ENCODE measurements around the gene APP. TPM values are rescaled to one million over a fixed set of nuclear protein-coding genes. Genes with fewer than 3 reads are reported as not detected.

The APP gene
- total RNA-seq, 1 donor: 373 TPM

DNA sequence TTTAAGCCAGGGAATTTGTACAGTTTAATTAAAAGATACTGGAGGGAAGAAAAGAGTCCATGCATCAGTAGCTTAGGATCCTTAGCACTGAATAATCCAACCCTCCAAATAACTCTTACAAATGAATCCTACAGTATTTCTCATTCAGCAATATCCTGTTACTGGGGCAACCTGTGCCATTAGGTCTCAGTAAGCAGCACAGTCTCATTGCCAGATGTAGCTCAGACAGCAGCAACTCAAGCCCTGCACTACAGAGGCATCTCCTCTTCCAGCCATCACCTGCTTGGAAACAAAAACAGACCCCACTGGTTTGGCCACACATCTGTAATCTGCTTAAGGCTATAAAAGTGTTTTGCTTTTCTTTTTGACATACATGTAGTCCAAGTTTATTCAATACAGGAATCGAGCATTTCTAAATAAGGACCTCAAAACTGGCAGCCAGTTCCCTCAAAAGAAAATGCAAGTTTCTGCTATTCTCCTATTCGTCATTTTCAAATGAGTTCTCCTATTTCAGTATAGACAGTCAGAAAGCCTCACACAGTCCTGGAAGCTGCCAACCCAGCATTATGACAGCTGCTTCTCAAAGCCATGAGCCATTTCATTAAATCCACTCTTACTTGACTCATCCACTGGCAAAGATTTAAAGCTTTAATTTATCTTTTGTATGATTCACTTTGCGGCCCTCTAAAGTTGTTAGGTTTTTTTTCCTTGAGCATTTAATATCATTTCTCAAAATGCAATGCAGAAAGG, 129.0 kb downstream of the APP start:
- H3K9me3 ChIP-seq (ENCODE audit: low read depth, low read length): no peaks in the 10 kb centered on the region
- H3K27ac ChIP-seq (ENCODE audit: low read depth, low read length): peak overlapping the region; percentile 73
- H3K79me2 ChIP-seq (ENCODE audit: insufficient read depth, low read length): peaks cover 33% of the 10 kb centered on the region
- H4K20me1 ChIP-seq (ENCODE audit: insufficient read depth, low read length): peaks cover 9% of the 10 kb centered on the region
- H3K27me3 ChIP-seq (ENCODE audit: insufficient read depth, low read length): no peaks in the 10 kb centered on the region
- H2AFZ ChIP-seq (ENCODE audit: low read length): no peak overlapping the region
- H3K4me3 ChIP-seq (ENCODE audit: insufficient read depth, low read length): peak overlapping the region; percentile 36
- TF ChIP-seq, protein P1, sequence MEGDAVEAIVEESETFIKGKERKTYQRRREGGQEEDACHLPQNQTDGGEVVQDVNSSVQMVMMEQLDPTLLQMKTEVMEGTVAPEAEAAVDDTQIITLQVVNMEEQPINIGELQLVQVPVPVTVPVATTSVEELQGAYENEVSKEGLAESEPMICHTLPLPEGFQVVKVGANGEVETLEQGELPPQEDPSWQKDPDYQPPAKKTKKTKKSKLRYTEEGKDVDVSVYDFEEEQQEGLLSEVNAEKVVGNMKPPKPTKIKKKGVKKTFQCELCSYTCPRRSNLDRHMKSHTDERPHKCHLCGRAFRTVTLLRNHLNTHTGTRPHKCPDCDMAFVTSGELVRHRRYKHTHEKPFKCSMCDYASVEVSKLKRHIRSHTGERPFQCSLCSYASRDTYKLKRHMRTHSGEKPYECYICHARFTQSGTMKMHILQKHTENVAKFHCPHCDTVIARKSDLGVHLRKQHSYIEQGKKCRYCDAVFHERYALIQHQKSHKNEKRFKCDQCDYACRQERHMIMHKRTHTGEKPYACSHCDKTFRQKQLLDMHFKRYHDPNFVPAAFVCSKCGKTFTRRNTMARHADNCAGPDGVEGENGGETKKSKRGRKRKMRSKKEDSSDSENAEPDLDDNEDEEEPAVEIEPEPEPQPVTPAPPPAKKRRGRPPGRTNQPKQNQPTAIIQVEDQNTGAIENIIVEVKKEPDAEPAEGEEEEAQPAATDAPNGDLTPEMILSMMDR (IDR thresholded peaks at IDR 0.05; ENCODE audit: extremely low read depth, low read depth, low read length): no peak
- H3K4me1 ChIP-seq (ENCODE audit: insufficient read depth, low read length): peaks cover 13% of the 10 kb centered on the region
- peak; percentile 70 for DNase-seq (ENCODE audit: insufficient read length, low spot score, missing footprints)
- peak overlapping the region; percentile 78 for H3K4me2 ChIP-seq (ENCODE audit: insufficient read depth, low read length)
- peaks cover 4% of the 10 kb centered on the region for H3K36me3 ChIP-seq (ENCODE audit: insufficient read depth, low read length)

GRCh38 chr21:26036916-26037315, 133.7 kb downstream of the APP start:
- no peak overlapping the region for H3K4me2 ChIP-seq (ENCODE audit: insufficient read depth, low read length)
- TF ChIP-seq, protein P1 (IDR thresholded peaks at IDR 0.05; ENCODE audit: extremely low read depth, low read depth, low read length): no peak
- DNase-seq (ENCODE audit: insufficient read length, low spot score, missing footprints): no peak
- no peaks in the 10 kb centered on the region for H3K9me3 ChIP-seq (ENCODE audit: low read depth, low read length)
- H3K36me3 ChIP-seq (ENCODE audit: insufficient read depth, low read length): no peaks in the 10 kb centered on the region
- no peaks in the 10 kb centered on the region for H3K27me3 ChIP-seq (ENCODE audit: insufficient read depth, low read length)
- H4K20me1 ChIP-seq (ENCODE audit: insufficient read depth, low read length): peaks cover 5% of the 10 kb centered on the region
- H3K4me1 ChIP-seq (ENCODE audit: insufficient read depth, low read length): peaks cover 7% of the 10 kb centered on the region
- peaks cover 54% of the 10 kb centered on the region for H3K79me2 ChIP-seq (ENCODE audit: insufficient read depth, low read length)
- no peak overlapping the region for H3K4me3 ChIP-seq (ENCODE audit: insufficient read depth, low read length)
- H3K27ac ChIP-seq (ENCODE audit: low read depth, low read length): no peak overlapping the region
- no peak overlapping the region for H2AFZ ChIP-seq (ENCODE audit: low read length)

- Histone ChIP-seq H3K9me3 (ENCODE audit: low read depth, low read length) (no peaks in the 10 kb centered on the region), H3K36me3 (ENCODE audit: insufficient read depth, low read length) (no peaks in the 10 kb centered on the region), H3K4me3 (ENCODE audit: insufficient read depth, low read length) (no peak overlapping the region), H2AFZ (ENCODE audit: low read length) (no peak overlapping the region), H3K4me2 (ENCODE audit: insufficient read depth, low read length) (no peak overlapping the region), H3K4me1 (ENCODE audit: insufficient read depth, low read length) (no peaks in the 10 kb centered on the region), H3K27ac (ENCODE audit: low read depth, low read length) (no peak overlapping the region), H3K79me2 (ENCODE audit: insufficient read depth, low read length) (peaks cover 50% of the 10 kb centered on the region), H4K20me1 (ENCODE audit: insufficient read depth, low read length) (no peaks in the 10 kb centered on the region), H3K27me3 (ENCODE audit: insufficient read depth, low read length) (no peaks in the 10 kb centered on the region)
- no peak for DNase-seq (ENCODE audit: insufficient read length, low spot score, missing footprints)
- TF ChIP-seq, protein P1 (IDR thresholded peaks at IDR 0.05; ENCODE audit: extremely low read depth, low read depth, low read length): peak; percentile 13
Measured at GRCh38 chr21:26032263-26032662, 138.3 kb downstream of the APP start.

DNA sequence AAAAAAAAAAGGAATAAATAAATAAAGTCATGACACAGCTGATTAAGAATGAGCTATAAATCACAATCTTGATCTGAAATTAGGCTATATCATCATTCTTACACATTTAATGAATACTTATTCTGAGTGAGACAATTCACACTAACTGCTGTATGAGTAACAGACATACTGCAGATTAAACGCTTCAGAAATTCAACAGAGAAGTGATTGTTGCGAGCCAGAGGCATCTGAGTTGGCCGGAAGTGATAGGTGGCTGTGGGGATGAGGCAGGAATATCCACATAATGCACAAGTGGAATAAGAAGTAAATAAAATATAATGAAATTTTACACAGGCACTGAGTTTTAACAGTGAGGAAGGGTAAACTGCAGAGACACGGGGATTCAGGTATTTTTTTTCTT, 142.4 kb downstream of the APP start:
- Histone ChIP-seq H3K36me3 (ENCODE audit: insufficient read depth, low read length) (no peaks in the 10 kb centered on the region), H2AFZ (ENCODE audit: low read length) (no peak overlapping the region), H3K9me3 (ENCODE audit: low read depth, low read length) (no peaks in the 10 kb centered on the region), H3K27me3 (ENCODE audit: insufficient read depth, low read length) (no peaks in the 10 kb centered on the region), H3K4me1 (ENCODE audit: insufficient read depth, low read length) (no peaks in the 10 kb centered on the region), H4K20me1 (ENCODE audit: insufficient read depth, low read length) (no peaks in the 10 kb centered on the region), H3K4me2 (ENCODE audit: insufficient read depth, low read length) (no peak overlapping the region), H3K79me2 (ENCODE audit: insufficient read depth, low read length) (peaks cover 37% of the 10 kb centered on the region), H3K27ac (ENCODE audit: low read depth, low read length) (no peak overlapping the region), H3K4me3 (ENCODE audit: insufficient read depth, low read length) (no peak overlapping the region)
- DNase-seq (ENCODE audit: insufficient read length, low spot score, missing footprints): peak; percentile 69
- TF ChIP-seq, protein P1 (IDR thresholded peaks at IDR 0.05; ENCODE audit: extremely low read depth, low read depth, low read length): no peak

Measured in osteoblast (primary cell).